ENCODE data around the gene LRRC4C. TPM values are rescaled to one million over a fixed set of nuclear protein-coding genes. Genes with fewer than 3 reads are reported as not detected.
A peak's percentile ranks its signal among the peaks of the same experiment; 100 is the strongest.

The LRRC4C gene
- total RNA-seq, 1 donor from 2014 or later, result 0.41 TPM

DNA sequence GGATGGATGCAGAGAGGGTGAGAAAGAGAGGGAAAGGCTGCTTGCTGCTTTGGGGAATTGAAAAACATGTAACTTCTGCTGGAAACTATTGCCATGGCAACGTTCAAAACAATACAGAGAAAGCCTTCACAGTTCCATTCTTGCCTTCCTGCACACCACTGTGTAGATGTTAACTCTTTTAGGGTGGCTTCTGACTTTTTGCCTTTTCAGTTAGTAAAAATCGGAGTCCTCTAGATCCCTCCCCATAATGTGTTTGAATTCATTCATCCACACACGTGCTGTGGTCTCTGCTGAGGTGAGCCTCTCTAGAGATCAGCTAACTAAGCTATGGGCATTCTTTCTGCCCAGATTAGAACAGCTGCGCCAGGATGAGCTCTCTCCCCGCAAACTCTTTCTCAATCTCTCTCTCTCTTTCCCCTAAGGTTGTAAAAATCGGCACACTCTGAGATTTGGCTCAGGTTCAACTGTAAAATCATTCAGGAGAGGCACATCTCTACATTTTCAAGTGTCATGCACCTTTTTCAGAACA lies 1178.3 kb downstream of the LRRC4C start:
- Histone ChIP-seq H3K4me1 (no peaks in the 10 kb centered on the region), H3K27ac (replicated peaks) (no peak overlapping the region), H3K27me3 (ENCODE audit: low read depth) (no peaks in the 10 kb centered on the region), H3K36me3 (no peaks in the 10 kb centered on the region), H3K9me3 (replicated peaks) (no peaks in the 10 kb centered on the region), H3K4me3 (no peak overlapping the region)
- TF ChIP-seq, protein P1, sequence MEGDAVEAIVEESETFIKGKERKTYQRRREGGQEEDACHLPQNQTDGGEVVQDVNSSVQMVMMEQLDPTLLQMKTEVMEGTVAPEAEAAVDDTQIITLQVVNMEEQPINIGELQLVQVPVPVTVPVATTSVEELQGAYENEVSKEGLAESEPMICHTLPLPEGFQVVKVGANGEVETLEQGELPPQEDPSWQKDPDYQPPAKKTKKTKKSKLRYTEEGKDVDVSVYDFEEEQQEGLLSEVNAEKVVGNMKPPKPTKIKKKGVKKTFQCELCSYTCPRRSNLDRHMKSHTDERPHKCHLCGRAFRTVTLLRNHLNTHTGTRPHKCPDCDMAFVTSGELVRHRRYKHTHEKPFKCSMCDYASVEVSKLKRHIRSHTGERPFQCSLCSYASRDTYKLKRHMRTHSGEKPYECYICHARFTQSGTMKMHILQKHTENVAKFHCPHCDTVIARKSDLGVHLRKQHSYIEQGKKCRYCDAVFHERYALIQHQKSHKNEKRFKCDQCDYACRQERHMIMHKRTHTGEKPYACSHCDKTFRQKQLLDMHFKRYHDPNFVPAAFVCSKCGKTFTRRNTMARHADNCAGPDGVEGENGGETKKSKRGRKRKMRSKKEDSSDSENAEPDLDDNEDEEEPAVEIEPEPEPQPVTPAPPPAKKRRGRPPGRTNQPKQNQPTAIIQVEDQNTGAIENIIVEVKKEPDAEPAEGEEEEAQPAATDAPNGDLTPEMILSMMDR (IDR thresholded peaks at IDR 0.05; ENCODE audit: borderline replicate concordance), result no peak
- intact Hi-C loops (cut with micrococcal nuclease), result no loop called here
- DNase-seq, result no peak

DNA sequence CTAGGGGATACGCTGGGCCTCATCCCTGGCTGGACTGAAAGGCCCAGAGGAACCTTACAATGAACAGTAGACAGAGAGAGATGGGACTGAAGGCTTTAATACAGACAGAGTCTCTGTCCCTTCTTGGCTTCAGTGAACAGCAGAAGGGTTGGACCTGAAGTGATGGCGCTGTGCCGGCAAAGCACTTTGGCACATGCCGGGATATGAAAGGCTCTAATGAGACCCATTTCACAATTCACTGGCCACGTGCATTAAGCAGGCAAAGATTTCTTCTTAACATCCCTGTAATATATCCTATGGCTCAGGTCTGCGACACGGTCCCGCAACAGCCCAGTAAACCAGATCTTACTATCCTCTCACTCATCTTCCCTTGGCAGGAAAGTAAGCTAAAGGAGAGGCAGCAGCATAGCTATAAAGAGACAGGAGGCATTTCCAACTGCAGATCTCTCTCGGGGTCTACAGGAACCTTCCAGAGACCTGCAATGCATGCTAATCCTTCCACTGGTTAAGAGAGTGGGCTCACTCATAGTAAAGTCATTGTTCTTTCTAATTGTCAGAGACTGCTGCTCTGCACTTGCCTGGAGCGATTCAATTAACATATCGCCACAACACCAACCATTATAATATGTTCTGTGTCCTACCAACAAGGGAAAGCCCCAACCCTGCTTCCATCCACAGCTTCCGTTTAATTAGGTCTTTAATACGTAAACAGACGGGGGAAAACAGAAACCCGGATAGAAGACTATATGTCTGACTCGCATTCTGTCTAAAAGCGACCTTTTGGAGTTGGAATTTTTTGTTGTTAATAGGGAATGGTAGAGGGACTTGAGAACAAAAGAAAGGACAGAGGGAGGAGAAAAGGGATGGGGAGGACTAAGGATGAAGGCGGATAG lies 1179.0 kb downstream of the LRRC4C start:
- H3K9me3 ChIP-seq (replicated peaks), result no peaks in the 10 kb centered on the region
- peak; percentile 18 for DNase-seq
- H3K36me3 ChIP-seq, result no peaks in the 10 kb centered on the region
- H3K27me3 ChIP-seq (ENCODE audit: low read depth), result no peaks in the 10 kb centered on the region
- H3K4me1 ChIP-seq, result no peaks in the 10 kb centered on the region
- intact Hi-C loops (cut with micrococcal nuclease), result no loop called here
- H3K4me3 ChIP-seq, result no peak overlapping the region
- TF ChIP-seq, protein P1 (IDR thresholded peaks at IDR 0.05; ENCODE audit: borderline replicate concordance), result no peak
- no peak overlapping the region for H3K27ac ChIP-seq (replicated peaks)

DNA sequence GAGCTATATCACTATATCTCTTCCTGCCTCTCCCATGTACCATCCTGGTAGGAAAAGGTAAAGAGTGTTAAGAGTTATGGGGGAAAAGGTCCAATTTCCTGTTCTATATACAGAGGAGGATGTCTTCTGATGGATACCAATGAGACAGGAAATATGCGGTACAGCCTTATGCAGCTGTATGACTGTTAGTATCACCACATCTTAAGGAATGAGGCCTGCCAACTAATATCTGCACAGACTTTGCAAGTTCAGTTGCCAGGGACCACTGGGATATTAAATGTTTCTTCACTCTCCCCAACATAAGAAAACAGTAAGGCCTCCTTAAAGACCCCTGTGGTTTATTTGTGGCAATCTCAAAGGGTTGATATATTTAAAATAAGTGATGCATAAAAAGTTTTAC lies 1182.5 kb downstream of the LRRC4C start:
- no peaks in the 10 kb centered on the region for H3K36me3 ChIP-seq
- no peaks in the 10 kb centered on the region for H3K4me1 ChIP-seq
- intact Hi-C loops (cut with micrococcal nuclease), result no loop called here
- TF ChIP-seq, protein P1 (IDR thresholded peaks at IDR 0.05; ENCODE audit: borderline replicate concordance), result no peak
- H3K27me3 ChIP-seq (ENCODE audit: low read depth), result no peaks in the 10 kb centered on the region
- no peak for DNase-seq
- no peak overlapping the region for H3K4me3 ChIP-seq
- no peak overlapping the region for H3K27ac ChIP-seq (replicated peaks)
- no peaks in the 10 kb centered on the region for H3K9me3 ChIP-seq (replicated peaks)

DNA sequence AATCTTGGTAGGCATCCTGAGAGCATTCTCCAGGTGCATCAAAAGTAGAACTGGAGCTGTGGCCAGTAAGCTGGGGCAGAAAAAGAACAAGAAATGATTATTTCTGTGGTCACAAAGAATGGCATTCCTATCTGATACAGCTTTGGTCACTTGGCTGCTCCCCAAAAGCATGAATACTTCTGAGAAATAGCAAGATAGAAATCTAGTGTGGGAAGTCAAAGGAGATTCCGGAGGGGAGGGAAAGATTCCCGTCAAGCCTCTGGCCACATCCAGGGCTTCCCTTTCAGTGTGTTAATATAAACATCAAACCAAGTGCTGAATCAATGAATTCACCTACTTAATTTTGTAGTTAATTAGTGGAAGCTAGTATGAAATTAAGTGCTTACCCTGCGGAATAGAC lies 1185.4 kb downstream of the LRRC4C start:
- H3K27me3 ChIP-seq (ENCODE audit: low read depth), result no peaks in the 10 kb centered on the region
- H3K4me1 ChIP-seq, result no peaks in the 10 kb centered on the region
- no peak overlapping the region for H3K4me3 ChIP-seq
- no peak for DNase-seq
- H3K9me3 ChIP-seq (replicated peaks), result no peaks in the 10 kb centered on the region
- H3K36me3 ChIP-seq, result no peaks in the 10 kb centered on the region
- intact Hi-C loops (cut with micrococcal nuclease), result no loop called here
- no peak overlapping the region for H3K27ac ChIP-seq (replicated peaks)
- TF ChIP-seq, protein P1 (IDR thresholded peaks at IDR 0.05; ENCODE audit: borderline replicate concordance), result no peak

DNA sequence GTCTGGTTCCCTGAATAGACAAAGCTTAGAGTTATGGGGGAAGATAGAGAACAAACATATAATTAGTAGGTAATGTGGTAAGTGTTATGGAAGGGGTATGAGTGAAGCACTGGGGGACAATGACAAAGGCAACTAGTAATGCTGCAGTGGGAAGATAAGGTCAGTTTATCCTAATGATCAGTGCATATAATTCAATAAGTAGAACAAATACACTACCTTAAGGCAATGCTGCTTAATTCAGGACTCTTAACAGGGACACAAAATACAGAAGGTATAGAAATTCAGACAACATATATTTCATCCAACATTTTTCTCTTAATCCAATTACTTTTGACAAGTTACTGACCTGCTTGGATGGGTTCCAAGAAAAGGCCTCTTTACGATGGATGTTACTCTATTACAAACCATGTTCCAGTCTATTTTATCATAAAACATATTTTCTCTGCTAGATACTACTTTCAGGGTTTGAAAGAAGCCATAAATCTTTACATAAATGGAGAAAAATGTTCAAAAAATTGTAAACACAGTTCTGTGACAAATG lies 1186.2 kb downstream of the LRRC4C start:
- no peaks in the 10 kb centered on the region for H3K4me1 ChIP-seq
- no peaks in the 10 kb centered on the region for H3K9me3 ChIP-seq (replicated peaks)
- TF ChIP-seq, protein P1 (IDR thresholded peaks at IDR 0.05; ENCODE audit: borderline replicate concordance), result no peak
- H3K27me3 ChIP-seq (ENCODE audit: low read depth), result no peaks in the 10 kb centered on the region
- no peaks in the 10 kb centered on the region for H3K36me3 ChIP-seq
- H3K27ac ChIP-seq (replicated peaks), result no peak overlapping the region
- intact Hi-C loops (cut with micrococcal nuclease), result no loop called here
- no peak for DNase-seq
- H3K4me3 ChIP-seq, result no peak overlapping the region

Data from left ventricle myocardium inferior (tissue), 1 donor.